NCI-H2171 treated with DMSO at 0.1 percent for 48 hours (cell line): ENCODE measurements around the gene TOPBP1.
"Not testable (repeated sequence)": the region's sequence is repeated elsewhere in the genome, so short reads cannot be mapped to it uniquely, and the experiment has no call there.

Source experiments
- DNase-seq: peaks from one replicate; lab custom pipeline; 2025; lab: John Stamatoyannopoulos, UW

Gene TOPBP1

DNA sequence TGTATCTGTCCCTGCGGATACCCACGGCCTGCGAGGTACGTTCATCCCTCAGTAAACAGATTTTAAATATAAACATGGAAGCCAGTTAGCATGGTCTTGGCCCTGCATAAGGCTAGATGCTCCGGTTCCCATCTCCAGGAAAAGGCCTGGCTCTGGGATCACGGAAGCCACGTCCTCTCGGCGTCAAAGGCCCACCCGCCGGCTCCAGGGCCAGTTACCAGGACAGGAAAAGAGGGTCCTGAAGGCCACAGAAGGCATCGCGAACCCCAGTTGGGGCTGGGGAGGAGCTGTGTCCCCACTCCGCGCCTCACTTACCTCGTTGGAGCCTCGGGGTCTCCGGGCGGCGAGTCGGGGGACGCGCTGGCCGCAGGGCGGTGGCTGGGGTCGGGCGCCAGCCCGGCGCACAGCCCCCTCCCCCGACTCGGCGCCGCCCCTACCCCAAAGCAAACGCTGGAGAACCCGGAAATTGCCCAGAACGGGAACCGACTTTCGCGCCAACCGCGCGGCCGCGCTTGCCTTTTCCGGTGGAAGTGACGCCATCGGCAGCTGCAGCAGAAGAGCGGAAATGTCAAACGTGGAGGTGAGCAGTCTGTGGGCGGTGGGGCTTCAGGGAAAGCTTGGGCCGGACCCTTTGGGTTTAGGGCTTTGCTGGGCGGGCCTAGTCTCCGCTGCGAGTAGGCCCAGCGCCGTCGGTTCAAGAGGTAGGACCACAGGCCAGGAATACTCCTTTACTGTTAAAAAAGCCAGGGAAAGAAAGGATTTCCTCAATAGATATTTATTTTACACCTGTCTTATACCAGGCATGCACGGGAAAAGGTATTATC, at the start of gene TOPBP1:
Gene TOPBP1 (minus strand): TSS at position 488 of the 824 bp plus-strand sequence. CDS start 814 bp downstream, outside the sequence.
- DNase-seq: peak; percentile 94

DNA sequence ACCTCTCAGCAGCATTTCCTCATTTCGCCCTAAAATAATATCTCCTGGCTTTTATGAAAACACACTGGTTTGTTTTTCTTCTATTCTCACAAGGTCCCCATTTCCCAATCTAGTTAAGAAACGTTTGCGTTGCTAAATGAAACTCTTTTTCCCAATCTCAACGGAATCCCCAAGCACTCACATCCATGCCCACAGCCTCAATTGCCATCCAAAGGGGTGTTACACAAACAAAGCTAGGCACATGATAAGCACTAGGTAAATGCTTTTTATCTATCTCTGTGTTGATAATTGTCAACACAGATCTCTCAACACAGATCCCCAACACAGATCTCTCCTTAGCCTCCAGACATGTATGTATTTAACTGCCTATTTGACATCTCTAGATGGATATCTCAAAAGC, 49.3 kb upstream of the TOPBP1 start:
- DNase-seq: no peak

DNA sequence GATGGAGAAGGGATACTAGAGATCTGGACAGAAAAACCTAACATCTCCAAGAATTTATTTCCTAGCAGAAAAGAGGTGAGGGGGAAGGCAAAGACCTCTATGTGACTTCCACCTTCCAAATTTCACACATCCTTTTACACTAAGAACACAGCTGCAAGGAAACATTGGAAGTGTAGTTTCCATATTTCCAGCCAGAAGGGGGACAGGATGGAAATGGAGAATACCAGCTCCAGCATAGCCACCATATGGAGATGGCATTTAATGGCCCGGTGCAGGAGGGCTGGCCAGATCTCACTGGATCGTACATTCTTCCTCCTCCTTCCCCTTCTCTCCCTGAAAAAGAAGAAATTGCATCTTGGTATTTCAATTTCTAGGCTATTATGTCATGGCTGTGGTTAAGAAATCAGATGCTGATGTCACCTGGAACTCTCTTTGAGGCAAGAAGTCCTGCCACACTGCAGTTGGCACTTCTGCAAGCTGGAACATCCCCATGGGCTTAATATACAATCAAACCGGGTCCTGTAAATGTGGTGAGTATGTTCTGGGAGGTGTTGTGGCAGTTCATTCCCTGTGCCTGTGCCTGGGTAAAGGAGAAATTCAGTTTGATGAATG, 47.5 kb upstream of the TOPBP1 start:
- no peak for DNase-seq

DNA sequence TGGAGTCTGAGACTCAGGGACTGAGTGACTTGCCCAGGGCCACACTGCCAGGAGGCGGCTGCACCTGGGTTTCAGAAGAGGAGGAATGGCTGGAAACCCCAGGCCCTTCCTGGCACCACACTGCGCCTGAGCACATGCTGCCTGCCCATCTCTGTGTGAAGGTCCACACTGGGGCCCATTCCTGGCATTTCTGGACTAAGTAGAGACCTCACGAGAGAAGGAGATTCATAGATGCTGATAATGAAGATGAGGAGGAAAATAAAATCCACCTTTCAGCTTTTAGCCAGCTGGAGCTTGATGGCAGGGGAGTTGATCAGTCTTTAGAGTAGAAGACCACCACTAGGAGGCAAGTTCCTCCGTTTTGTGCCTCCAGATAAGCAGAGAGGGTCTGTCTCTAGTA, 44.3 kb upstream of the TOPBP1 start:
- DNase-seq: no peak

DNA sequence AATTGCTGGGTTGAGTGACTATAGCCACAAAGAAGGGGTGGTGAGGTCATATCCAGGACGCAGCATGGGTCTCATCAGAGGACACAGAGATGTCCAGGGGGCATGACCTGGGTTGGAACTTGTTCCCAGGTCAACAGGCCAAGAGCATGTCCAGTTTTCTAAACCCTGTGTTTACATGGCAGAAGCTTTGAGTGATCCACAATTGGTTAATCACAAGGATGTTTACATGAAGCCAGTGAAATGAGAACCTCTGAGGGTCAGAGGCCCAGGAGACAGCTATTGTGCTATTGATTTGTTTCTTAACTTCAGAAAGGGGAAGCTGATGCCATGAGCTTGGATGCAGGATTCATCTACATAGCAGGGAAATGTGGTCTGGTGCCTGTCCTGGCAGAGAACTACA, 42.2 kb upstream of the TOPBP1 start:
- no peak for DNase-seq

DNA sequence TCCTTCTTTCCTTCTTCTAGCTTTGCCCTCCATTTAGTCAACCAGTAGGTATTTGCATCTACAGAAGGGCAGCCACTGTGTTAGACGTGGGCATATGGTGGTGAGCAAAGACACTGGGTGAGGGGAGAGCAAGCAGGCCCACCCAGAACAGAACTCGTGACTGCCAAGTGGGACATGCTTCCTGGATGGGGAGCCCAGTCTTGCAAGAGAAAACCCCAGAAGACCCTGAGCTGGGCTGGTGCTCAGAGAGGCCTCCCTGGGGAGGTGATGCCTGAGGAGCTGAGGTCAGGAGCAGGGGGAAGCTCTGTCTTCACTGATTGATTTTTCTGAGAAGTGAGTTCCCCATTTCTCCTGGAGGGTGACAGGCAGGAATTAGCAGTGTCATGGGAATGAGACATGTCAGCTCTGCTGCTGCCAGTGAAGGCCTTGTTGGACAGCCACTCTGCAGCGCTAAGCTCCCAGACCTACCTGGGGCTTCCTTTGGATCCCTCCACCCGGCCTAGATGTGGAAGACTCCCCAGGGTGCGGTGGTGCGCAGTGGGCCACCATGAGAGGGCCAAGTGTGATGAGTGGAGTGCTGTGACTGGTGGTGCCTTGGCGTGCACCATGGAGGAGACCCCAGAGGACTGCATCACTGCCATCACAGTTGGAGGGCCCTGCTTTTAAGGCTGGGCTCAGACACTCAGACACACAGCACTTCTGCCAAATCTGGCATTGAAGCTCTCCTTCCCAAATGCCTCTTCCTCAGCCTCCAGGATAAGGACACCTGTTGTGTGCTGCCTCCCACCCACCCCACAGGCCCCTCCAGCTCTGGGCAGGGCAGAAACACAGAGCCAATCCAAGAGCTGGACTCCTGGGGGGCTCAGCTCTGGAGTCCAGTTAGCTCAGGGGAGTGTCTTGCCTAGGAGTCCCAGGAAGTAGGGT, 40.0 kb upstream of the TOPBP1 start:
- no peak for DNase-seq

DNA sequence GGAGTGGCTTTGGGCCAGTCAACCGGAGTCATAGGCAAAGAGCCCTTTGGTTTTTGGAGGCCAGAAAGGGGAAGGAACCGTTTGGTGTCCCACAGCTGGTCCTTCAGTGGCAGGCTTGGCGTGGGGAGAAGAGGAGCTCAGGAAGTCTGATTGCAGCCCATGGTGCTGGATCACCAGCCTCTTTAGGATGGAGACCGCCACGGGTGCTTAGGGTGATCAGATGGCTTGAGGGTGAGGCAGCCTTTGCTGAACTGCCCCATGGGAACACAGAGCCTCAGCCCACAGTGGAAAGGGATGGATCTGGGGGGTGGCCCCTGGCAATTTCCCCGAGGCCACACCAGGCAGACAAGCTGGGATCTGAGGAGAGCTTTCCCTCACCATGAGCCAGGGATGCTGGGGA, 38.6 kb upstream of the TOPBP1 start:
- DNase-seq: no peak

DNA sequence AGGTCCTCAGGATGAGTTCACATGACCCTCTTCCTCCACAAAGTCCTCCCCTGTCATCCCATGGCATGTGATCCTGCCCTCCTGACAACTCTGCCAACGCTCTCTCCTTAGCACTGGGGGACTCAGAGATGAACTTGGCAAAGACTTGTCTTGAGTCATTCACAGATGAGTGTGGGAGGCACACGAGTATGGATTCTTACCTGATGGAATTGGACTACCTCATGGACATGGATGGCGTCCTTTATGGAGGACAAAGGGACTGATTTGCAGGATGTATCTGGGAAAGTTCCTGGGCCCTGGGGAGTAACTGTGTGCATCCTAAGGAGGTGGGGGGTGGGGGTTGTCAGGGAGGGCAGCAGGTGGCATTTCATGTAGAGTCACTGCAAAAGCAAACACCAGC, 38.2 kb upstream of the TOPBP1 start:
- no peak for DNase-seq

DNA sequence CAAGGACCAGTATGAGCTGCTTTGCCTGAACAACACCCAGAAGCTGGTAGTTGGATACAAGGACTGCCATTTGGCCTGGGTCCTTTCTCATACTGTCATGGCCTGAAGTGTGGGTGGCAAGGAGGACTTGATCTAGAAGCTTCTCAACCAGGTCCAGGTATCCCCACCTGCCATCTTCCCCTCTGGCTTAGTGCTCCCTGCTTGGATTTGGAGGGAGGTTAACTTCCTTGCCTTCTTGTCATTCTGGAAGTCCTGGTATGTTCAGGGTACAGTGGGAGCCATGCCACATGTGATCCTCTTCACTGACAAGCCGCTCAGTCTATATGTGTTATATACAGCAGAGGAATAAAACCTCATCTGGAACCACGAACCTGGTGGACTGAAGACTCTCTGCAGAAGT, 37.7 kb upstream of the TOPBP1 start:
- no peak for DNase-seq

DNA sequence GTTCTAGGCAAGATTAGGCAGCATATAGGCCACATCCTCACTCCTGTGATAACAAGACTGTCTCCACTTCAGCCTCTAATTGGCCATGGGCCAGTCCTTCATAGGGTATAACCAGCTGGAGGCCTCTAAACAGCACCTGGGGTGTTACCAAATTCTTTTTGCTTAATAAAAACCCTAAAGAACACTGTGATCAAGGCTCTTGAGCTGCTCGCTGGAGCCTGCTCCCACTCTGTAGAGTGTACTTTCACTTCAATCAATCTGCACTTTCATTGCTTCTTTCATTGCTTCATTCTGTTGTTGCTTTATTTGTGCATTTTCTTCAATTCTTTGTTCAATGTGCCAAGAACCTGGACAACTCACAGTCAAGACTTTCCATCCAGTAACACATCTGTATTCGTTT, 36.2 kb upstream of the TOPBP1 start:
- peak; percentile 71 for DNase-seq

DNA sequence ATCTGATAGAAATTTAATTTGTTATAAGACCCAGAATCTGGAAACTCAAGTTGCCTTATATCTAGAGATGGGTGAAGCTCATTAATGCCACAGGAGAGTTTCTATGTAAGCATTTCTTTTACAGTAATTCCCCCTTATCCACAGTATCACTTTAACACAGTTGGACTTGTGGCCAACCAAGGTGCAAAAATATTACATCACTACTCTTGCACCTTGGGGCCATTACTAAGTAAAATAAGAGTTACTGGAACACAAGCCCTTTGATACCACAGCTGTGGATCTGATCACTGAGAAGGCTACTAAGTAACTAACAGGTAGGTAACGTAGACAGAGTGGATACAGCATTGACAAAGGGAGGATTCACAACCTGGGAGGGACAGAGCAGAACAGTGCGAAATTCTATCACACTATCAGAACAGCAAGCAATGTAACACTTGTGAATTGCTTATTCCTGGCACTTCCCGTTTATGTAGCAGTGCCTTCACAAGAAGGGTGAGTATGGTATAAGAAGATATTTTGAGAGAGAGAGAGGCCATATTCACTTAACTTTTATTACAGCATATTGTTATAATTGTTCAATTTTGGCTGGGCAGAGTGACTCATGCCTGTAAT, 33.9 kb upstream of the TOPBP1 start:
- DNase-seq: no peak

DNA sequence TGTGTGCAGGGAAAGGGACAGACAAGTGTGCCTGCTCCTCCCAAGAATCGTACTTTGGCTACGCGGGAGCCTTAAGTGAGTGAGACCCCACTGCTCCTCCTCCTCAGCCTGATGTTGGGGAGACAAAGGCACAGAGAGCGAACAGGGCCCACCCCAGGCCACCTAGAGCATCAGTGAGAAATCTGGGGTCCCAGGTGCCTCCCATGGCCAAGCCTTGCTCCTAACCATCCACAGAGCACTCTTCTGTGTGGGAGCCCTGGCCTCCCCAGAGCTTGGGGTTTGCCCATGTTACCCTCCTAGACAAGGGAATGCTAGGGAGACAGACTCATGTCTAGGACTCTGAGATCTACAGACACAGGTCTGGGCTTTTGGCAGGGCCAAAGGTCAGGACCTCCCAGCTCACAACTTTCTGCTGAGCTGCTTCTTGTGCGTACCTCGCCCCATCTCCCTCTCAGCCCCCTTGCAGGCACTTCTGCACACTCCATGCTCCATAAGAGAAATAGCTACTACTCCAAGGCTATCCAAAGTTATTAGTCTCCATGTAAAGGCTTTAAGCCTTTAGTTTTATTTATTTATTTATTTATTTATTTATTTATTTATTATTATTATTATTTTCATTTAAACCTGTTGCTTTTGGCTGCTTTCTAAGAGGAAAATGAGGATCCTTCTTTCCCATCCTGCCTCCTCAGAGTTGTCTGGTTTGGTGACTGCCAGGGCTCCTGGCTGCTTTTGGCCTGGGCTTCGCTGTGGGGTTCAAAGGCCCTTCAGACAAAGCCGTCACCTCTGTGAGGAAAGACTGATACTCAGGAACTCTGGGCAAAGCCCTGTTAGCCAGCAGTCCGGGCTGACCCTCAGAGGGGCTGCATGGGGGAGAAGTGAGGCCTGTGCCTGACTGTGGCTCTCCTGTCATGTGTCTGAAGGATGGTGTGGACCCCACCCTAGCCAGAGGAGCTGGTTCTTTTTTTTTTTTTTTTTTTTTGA, 32.8 kb upstream of the TOPBP1 start:
- no peak for DNase-seq

DNA sequence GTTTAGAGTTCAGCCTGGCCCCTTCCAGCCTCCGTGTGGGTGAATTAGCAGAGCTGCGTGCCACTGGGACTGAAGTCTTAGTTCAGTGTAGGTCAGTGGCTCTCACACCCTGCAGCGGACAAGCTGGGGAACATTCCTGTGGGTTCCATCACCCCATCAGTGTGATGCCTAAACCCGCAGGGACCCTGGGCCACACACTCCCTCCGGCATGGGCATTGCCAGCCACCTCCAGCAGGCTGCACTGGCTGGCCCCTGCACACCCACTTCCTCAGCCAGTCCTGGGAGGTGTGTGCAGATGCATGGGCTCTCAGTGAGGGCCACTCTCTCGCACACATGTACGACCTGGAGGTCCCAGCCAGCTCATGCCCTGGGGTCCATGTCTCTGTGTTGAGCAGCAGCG, 32.1 kb upstream of the TOPBP1 start:
- DNase-seq: no peak

DNA sequence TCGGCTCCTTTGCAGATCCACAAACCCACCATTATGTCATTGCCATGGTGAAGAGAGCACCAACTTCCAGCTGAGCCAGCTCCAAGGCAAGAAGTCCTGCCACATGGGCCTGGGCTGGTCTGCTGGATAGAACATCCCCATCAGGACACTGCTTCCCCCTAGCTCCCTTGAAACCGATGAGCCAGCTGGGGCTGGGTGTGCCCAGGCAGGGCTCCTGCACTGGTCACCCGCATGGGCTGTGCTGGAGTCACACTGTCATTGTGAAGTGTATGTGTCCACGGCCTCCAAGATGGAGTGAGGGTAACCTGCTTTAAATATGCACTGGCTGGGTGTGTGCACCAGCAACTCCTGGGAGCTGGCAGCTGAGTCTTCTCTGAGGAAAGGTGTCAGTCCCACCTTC, 31.0 kb upstream of the TOPBP1 start:
- DNase-seq: no peak

DNA sequence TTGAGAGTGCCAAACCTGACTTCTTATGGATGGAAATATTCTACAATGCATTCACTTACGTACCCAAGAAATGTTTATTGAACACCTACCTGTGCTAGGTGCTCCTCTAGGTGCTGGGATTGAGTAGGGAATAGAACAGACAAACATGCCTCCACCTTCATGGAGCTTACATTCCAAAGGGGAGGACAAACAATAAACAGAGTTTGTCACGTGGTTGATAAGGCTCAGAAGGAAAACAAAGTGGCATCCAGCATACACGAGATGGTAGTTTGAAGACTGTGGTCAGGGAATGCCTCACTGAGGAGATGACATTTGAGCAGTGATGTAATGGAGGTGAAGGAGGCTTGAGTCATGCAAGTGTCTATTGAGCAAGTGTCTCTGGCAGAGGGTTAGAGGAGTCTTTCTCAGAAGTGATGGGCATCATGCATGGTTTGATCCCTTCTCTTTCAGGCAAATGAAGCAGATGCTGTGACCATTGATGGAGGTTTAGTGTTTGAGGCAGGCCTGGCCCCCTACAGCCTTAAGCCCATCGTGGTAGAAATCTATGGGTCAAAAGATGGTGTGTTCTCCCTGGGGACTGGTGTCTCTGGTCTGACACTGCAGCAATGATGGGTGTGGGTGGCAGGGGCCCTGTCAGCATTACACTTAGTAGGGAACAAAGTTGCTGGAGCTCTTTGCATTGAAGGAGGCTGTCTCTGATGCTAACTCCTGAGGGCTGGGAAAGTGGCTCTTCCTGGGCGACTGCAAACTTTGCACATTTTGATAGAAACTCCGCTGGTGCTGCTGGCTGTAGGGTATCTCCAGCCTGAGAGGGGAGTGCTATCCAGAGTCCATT, 29.7 kb upstream of the TOPBP1 start:
- DNase-seq: no peak

DNA sequence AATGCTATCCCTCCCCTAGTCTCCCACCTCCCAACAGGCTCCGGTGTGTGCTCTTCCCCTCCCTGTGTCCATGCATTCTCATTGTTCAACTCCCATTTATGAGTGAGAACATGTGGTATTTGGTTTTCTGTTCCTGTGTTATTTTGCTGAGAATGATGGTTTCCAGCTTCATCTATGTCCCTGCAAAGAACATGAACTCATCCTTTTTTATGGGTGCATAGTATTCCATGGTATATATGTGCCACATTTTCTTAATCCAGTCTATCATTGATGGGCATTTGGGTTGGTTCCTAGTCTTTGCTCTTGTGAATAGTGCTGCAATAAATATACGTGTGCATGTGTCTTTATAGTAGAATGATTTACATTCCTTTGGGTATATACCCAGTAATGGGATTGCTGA, 16.3 kb upstream of the TOPBP1 start:
- DNase-seq: not testable (repeated sequence)

DNA sequence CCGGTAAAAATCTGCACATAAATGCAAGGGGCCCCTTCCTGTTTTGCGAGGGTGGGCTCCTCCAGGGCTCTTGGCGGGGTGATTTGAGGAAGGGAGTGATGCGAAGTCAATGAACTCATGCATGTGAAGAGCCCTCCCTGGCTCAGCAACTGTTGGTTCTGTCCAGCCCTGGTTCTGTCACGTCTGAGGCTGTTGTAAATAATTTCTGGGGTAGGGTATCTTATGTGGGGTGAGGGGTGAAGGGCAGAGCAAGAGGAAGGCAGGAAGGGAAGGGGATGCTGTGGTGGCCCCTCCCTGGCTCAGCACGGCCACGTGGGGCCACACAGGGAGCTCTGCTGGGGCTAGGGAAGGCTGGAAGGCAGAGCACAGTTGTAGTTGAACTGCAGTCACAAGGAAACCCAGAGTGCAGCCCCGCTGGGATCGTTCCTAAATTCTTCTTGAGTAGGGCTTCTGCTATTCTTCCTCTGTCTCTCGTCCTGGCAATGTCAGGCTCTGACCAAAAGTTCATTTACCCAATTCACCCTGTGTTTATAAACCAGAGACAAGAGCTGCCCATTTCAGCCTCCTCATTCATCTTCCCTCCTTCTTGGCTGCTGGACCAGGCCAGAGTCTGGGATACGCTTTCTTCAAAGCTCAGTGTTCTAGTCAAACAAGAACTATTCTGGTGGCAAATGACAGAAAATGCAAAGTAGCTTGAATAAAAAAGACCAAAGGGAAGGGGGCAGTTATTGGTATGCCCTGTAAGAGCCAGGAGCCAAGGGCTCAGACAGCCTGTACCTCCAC, 14.8 kb upstream of the TOPBP1 start:
- DNase-seq: no peak

DNA sequence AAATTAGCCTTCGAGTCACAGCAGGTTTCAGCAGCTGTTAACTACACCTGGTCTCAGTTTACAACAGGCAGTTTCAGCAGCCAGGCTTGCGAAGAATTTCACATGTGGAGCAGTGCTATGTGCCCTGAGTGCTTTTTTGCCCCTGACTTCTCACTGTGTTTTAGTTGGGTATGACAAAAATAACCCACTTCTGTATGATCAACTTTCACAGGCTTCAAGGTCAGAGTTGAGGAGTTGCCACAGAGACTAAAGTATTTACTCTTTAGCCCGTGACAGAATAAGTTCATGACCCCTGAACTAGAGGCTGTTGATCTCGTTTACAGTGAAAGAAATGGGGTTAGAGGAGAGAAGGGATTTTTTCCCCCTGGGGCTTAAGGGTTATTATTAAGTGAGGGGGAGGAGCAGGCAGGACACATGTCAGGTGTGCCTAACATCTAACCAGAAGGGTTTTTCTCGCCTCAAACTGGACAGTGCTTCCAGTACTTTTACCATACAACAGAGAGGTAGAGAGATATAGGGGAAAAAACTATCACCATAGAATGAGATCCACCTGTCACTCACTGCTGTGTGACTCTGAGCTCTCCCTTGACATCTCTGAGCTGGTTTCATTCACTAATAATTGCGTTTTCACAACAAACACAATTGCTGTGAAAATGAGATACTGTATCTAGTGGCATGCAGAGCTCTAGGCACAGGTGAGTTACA, 14.0 kb upstream of the TOPBP1 start:
- no peak for DNase-seq
